Measurements from ENCODE around the gene SEZ6L2. TPM values are rescaled to one million over a fixed set of nuclear protein-coding genes. Genes with fewer than 3 reads are reported as not detected.

SEZ6L2 gene
- total RNA-seq, 1 donor from 2014 or later: 10.7 TPM

DNA sequence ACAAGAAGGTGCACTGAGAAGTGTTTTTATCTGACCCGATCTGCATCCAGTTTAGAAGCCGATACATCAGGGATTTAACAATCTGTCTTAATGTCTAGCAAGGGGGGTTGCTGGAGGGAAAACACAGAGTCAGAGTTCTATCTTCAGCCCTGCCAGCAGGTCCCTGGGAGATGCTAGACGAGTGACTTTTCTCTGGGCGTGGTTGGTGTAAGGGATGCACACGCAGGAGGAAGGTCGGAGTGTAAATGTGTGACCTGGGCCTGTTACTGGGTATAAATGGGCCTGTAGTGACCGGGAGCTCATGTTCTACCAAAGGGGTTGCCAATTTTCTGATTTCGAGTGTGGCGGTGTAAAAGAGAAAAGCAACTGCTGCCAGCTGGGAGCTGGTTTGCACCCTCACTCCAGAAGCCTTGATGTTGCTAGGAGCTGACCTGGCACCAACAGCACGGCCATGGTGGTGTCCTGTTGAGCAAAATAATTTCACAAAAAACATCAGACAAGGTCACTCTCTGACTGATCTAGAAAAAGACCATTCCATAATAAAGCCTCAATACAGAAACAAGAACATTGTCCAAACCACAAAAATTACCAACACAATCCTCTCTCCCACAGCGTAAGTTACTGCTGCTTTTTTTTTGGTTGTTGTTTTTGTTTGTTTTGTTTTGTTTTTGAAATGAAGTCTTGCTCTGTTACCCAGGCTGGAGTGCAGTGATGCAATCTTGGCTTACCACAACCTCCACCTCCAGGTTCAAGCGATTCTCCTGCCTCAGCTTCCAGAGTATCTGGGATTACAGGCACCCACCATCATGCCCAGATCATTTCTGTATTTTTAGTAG lies 27.9 kb upstream of the SEZ6L2 start:
- H3K27me3 ChIP-seq (ENCODE audit: low read depth): no peaks in the 10 kb centered on the region
- intact Hi-C loops (cut with DNase I): no loop called here
- H3K4me3 ChIP-seq: peak overlapping the region; percentile 95
- H3K27ac ChIP-seq: peak overlapping the region; percentile 90
- peaks cover 23% of the 10 kb centered on the region for H3K4me1 ChIP-seq
- TF ChIP-seq, protein P1, sequence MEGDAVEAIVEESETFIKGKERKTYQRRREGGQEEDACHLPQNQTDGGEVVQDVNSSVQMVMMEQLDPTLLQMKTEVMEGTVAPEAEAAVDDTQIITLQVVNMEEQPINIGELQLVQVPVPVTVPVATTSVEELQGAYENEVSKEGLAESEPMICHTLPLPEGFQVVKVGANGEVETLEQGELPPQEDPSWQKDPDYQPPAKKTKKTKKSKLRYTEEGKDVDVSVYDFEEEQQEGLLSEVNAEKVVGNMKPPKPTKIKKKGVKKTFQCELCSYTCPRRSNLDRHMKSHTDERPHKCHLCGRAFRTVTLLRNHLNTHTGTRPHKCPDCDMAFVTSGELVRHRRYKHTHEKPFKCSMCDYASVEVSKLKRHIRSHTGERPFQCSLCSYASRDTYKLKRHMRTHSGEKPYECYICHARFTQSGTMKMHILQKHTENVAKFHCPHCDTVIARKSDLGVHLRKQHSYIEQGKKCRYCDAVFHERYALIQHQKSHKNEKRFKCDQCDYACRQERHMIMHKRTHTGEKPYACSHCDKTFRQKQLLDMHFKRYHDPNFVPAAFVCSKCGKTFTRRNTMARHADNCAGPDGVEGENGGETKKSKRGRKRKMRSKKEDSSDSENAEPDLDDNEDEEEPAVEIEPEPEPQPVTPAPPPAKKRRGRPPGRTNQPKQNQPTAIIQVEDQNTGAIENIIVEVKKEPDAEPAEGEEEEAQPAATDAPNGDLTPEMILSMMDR (IDR thresholded peaks at IDR 0.05): no peak
- ATAC-seq (no peak), DNase-seq (no peak)
- H3K36me3 ChIP-seq: peaks cover 9% of the 10 kb centered on the region
- H3K9me3 ChIP-seq: no peaks in the 10 kb centered on the region

DNA sequence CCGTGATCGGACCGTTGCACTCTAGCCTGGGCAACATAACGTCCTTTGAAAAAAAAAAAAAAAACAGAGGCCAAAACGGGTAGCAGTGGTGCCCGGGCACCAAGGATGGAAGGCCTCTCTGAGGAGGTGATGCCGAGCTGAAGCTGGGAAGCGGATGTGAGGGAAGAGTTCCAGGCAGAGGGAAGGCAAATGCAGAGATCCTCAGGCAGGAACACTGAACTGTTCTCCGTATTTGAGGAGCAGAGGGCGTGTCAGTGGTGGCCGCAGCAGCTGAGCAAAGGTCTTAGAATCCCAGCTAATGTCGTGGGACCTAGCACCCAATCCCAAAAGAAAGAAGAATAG lies 27.3 kb upstream of the SEZ6L2 start:
- H3K27ac ChIP-seq: peak overlapping the region; percentile 90
- H3K4me3 ChIP-seq: peak overlapping the region; percentile 95
- H3K4me1 ChIP-seq: peaks cover 23% of the 10 kb centered on the region
- no peaks in the 10 kb centered on the region for H3K9me3 ChIP-seq
- no peak for DNase-seq
- intact Hi-C loops (cut with DNase I): no loop called here
- H3K27me3 ChIP-seq (ENCODE audit: low read depth): no peaks in the 10 kb centered on the region
- TF ChIP-seq, protein P1 (IDR thresholded peaks at IDR 0.05): no peak
- peak; percentile 31 to 43 for ATAC-seq
- H3K36me3 ChIP-seq: peaks cover 15% of the 10 kb centered on the region

DNA sequence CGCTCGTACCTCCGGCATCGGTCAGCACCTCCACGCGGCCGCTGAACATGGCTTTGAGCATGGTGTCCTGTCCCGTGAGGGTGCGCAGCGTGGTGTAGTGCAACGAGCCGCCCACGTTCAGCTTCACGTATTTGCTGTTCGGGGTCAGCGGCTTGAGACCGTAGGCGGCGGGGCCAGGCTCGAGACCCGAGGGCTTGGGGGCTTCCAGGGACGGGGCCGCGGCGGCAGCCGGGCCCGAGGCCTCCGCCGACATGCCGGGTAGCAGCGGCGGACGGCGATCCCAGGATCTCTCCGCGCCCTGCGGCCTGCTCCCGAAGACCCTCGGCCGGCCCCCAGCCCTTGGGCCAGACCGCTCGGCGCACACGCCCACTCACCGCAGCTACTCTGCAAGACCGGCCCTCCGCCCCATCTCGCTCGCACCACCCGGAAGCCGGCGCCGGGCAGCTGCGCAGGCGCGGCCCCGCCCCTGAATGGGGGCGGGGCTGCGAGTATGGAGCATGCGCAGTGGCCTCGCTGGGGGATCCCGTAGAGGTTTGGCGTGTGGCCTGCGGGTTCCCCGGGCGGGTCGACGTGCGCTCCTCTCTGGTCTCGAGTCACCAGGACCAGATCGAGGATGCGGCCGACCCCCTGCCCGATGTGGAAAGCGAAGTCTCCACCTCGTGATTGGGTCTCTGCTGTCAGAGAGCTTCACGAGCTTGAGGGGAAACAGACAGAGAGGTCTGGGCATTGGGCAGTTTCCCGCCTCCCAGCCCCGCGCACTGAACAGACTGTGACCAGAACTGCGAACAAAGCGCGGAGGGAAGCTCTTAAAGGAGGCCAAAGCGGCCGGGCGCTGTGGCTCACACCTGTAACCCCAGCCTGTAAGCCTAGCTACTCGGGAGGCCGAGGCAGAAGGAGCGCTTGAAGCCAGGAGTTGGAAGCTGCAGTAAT lies 26.7 kb upstream of the SEZ6L2 start, which contains the start of gene KCTD13:
Gene KCTD13 (minus strand): TSS at position 446 of the 930 bp plus-strand sequence. CDS start 193 bp downstream, at position 253.
- H3K27me3 ChIP-seq (ENCODE audit: low read depth): no peaks in the 10 kb centered on the region
- no peaks in the 10 kb centered on the region for H3K9me3 ChIP-seq
- H3K4me1 ChIP-seq: peaks cover 23% of the 10 kb centered on the region
- ATAC-seq (peak; percentile 99), DNase-seq (peak; percentile 89)
- TF ChIP-seq, protein P1 (IDR thresholded peaks at IDR 0.05): no peak
- intact Hi-C loops (cut with DNase I): no loop called here
- peaks cover 22% of the 10 kb centered on the region for H3K36me3 ChIP-seq
- H3K27ac ChIP-seq: peak within 1 kb of the TSS; percentile 90
- peak within 1 kb of the TSS; percentile 95 for H3K4me3 ChIP-seq

DNA sequence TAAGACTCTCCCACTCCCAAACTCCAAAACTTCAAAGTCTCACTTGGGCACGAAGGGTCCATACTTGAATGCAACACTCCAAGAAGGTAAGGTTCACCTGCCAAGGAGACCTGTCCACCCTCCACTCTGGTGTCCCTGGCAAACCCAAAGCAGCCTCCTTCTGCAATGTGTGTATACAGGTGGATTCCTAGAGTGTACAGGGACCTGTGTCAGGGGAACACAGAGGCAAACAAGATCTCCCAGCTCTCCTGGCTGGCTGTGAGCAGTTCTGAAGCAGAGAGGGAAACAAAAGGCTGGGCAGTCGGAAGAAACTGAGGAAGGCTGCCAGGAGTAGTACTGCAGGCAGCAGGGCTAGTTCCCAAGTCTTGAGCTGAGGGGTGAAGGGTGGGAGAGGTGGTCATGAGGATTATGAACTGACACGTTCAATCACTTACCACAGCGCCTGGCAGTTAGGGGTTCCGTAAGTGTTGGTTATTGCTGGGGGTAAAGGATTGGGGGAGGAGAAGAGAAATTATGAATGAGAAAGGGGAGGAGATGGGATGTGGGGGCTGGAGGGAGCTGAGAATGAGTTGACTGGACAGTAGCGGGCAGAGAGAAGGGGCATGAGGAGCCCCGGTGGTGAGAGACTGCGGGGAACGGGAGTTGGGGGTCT lies 25.9 kb upstream of the SEZ6L2 start:
- intact Hi-C loops (cut with DNase I): no loop called here
- peak overlapping the region; percentile 95 for H3K4me3 ChIP-seq
- ATAC-seq (no peak), DNase-seq (no peak)
- TF ChIP-seq, protein P1 (IDR thresholded peaks at IDR 0.05): no peak
- H3K4me1 ChIP-seq: peaks cover 23% of the 10 kb centered on the region
- H3K27ac ChIP-seq: peak overlapping the region; percentile 90
- H3K36me3 ChIP-seq: peaks cover 30% of the 10 kb centered on the region
- H3K9me3 ChIP-seq: no peaks in the 10 kb centered on the region
- no peaks in the 10 kb centered on the region for H3K27me3 ChIP-seq (ENCODE audit: low read depth)

DNA sequence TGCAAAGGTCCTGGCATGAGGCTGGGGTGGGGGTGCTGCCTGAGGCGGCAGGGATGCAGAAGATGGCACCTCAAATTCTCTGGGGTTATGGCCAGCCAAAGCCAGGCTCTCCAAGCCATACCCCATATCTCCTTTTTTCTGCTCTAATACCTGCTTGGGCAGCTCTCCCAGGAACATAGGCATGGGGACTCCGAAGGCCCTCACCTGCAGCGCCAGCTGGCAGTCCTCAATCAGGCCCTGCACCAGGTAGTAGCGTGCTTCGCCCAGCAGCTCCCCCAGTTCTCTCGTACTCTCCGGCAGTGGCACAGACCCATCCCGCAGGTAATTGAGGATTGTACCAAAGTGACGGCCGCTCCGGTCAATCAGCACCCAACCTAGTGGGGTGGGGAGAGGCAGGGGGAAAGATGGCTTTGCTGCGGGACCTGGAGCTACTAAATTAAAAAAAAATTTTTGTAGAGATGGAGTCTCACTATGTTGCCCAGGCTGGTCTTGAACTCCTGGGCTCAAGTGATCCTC lies 23.7 kb upstream of the SEZ6L2 start:
- H3K4me3 ChIP-seq: no peak overlapping the region
- TF ChIP-seq, protein P1 (IDR thresholded peaks at IDR 0.05): no peak
- no peaks in the 10 kb centered on the region for H3K9me3 ChIP-seq
- DNase-seq (no peak), ATAC-seq (no peak)
- H3K27ac ChIP-seq: no peak overlapping the region
- no peaks in the 10 kb centered on the region for H3K27me3 ChIP-seq (ENCODE audit: low read depth)
- peaks cover 52% of the 10 kb centered on the region for H3K36me3 ChIP-seq
- intact Hi-C loops (cut with DNase I): no loop called here
- peaks cover 23% of the 10 kb centered on the region for H3K4me1 ChIP-seq

Measured in lower lobe of right lung (tissue), 2 donors.